Mesothelial cell of epicardium (in vitro differentiated cells): Measurements from ENCODE around the gene EFEMP2. TPM values are rescaled to one million over a fixed set of nuclear protein-coding genes. Genes with fewer than 3 reads are reported as not detected.
"Not testable (repeated sequence)": the region's sequence is repeated elsewhere in the genome, so short reads cannot be mapped to it uniquely, and the experiment has no call there.

Source experiments
- DNase-seq, 2 experiments: peaks; one replicate each; pipeline ENCODE4 v3.0.0; 2021; ENCODE audit warnings: low spot score in 2 of 2; ENCODE audit not compliant: unreplicated experiment in 2 of 2
- H3K27ac Mint-ChIP-seq: 2 replicates; pipeline ENCODE4 v1.8.0; 2021; ENCODE audit warnings: mixed read lengths
- H3K27me3 Mint-ChIP-seq: 2 replicates; pipeline ENCODE4 v1.8.0; 2021; ENCODE audit warnings: low read depth, mixed read lengths
- H3K36me3 Mint-ChIP-seq: 2 replicates; pipeline ENCODE4 v1.8.0; 2021; ENCODE audit warnings: mixed read lengths
- H3K4me1 Mint-ChIP-seq: 2 replicates; pipeline ENCODE4 v1.8.0; 2021; ENCODE audit warnings: mixed read lengths
- H3K4me3 Mint-ChIP-seq: 2 replicates; pipeline ENCODE4 v1.8.0; 2021; ENCODE audit warnings: mild to moderate bottlenecking, moderate library complexity, mixed read lengths
- H3K9me3 Mint-ChIP-seq: 2 replicates; pipeline ENCODE4 v1.8.0; 2021; ENCODE audit warnings: mixed read lengths
- total RNA-seq: library from RNA; stranded (reverse); gene quantifications from 3 replicates; pipeline ENCODE4 v1.2.1, GENCODE V29; 2021
- TF ChIP-seq, protein P1 (sequence below): fragments of 200-600 bp; sonication (generic); IDR thresholded peaks from one replicate; pipeline ENCODE4 v1.5.0; 2021; ENCODE audit warnings: antibody characterized with exemption; ENCODE audit not compliant: unreplicated experiment

Gene EFEMP2
- total RNA-seq, 1 donor from 2014 or later = 203 TPM

GRCh38 chr11:65849366-65849765 is 23.2 kb downstream of the EFEMP2 start:
- Mint-ChIP-seq H3K27ac (no peak overlapping the region), H3K4me1 (no peaks in the 10 kb centered on the region), H3K27me3 (no peaks in the 10 kb centered on the region), H3K4me3 (no peak overlapping the region), H3K36me3 (peaks cover 22% of the 10 kb centered on the region), H3K9me3 (no peaks in the 10 kb centered on the region)
- TF ChIP-seq, protein P1, sequence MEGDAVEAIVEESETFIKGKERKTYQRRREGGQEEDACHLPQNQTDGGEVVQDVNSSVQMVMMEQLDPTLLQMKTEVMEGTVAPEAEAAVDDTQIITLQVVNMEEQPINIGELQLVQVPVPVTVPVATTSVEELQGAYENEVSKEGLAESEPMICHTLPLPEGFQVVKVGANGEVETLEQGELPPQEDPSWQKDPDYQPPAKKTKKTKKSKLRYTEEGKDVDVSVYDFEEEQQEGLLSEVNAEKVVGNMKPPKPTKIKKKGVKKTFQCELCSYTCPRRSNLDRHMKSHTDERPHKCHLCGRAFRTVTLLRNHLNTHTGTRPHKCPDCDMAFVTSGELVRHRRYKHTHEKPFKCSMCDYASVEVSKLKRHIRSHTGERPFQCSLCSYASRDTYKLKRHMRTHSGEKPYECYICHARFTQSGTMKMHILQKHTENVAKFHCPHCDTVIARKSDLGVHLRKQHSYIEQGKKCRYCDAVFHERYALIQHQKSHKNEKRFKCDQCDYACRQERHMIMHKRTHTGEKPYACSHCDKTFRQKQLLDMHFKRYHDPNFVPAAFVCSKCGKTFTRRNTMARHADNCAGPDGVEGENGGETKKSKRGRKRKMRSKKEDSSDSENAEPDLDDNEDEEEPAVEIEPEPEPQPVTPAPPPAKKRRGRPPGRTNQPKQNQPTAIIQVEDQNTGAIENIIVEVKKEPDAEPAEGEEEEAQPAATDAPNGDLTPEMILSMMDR = no peak
- no peak for DNase-seq

DNA sequence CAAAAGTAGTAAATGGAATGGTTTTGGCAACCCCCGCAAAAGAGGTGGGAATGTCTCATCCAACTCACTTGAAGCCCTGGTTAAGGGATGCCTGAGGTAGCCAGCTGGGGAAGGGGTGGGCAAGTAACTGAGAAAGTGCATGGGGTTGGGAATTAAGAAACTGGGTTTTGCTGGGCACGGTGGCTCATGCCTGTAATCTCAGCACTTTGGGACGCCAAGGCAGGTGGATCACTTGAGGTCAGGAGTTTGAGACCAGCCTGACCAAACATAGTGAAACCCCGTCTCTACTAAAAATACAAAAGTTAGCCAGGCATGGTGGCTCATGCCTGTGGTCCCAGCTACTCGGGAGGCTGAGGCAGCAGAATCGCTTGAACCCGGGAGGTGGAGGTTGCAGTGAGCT is 23.9 kb downstream of the EFEMP2 start:
- not testable (repeated sequence) for H3K4me3 Mint-ChIP-seq, H3K27me3 Mint-ChIP-seq, H3K4me1 Mint-ChIP-seq, H3K27ac Mint-ChIP-seq, H3K9me3 Mint-ChIP-seq, DNase-seq
- H3K36me3 Mint-ChIP-seq = peaks cover 17% of the 10 kb centered on the region

DNA sequence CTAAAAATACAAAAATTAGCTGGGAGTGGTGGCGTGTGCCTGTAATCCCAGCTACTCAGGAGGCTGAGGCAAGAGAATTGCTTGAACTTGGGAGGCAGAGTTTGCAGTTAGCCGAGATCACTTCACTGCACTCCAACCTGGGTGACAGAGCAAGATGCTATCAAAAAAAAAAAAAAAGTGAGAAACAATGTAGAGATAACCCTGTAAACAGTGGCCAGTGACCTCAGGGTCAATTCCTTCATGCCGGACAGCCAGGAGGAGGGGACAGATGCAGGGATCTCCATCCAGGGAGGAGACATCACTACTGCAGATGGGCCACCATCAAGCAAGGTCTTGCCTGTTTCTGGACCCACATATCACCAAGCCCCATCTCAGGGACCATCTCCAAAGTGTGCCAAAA is 24.9 kb downstream of the EFEMP2 start:
- Mint-ChIP-seq H3K36me3 (peaks cover 12% of the 10 kb centered on the region), H3K4me1 (peaks cover 4% of the 10 kb centered on the region), H3K27ac (no peak overlapping the region), H3K27me3 (no peaks in the 10 kb centered on the region), H3K9me3 (no peaks in the 10 kb centered on the region), H3K4me3 (no peak overlapping the region)
- DNase-seq = no peak
- TF ChIP-seq, protein P1 = no peak

DNA sequence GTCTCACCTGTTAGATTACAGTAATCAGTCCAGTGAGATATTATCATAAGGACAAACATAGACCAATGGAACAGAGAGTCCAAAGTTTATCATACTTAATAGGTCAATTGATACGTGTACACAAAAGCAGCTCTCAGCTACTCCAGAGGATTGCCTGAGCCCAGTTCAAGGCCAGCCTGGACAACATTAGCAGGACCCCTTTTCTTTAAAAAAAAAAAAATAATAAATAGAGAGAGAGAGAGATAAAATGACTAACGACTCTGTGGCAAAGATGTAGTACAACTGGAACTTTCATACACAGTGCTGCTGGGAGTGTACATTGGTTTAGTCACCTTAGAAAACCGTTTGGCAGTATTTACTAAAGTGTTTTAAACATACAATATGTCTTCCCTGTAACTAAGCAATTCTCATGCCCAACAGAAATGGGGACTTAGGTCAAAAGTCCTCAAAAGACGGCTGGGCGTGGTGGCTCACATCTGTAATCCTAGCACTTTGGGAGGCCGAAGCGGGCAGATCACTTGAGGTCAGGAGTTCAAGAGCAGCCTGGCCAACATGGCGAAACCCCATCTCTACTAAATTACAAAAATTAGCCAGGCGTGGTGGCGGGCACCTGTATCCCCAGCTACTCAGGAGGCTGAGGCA is 28.2 kb downstream of the EFEMP2 start:
- Mint-ChIP-seq H3K36me3 (no peaks in the 10 kb centered on the region), H3K4me1 (peaks cover 4% of the 10 kb centered on the region), H3K9me3 (no peaks in the 10 kb centered on the region), H3K4me3 (no peak overlapping the region), H3K27me3 (no peaks in the 10 kb centered on the region), H3K27ac (no peak overlapping the region)
- TF ChIP-seq, protein P1 = no peak
- no peak for DNase-seq

- no peaks in the 10 kb centered on the region for H3K9me3 Mint-ChIP-seq
- no peaks in the 10 kb centered on the region for H3K36me3 Mint-ChIP-seq
- H3K27ac Mint-ChIP-seq = no peak overlapping the region
- H3K4me1 Mint-ChIP-seq = peaks cover 4% of the 10 kb centered on the region
- TF ChIP-seq, protein P1 = no peak
- no peak for DNase-seq
- no peaks in the 10 kb centered on the region for H3K27me3 Mint-ChIP-seq
- no peak overlapping the region for H3K4me3 Mint-ChIP-seq
Measured at GRCh38 chr11:65843811-65844210, 28.8 kb downstream of the EFEMP2 start.

DNA sequence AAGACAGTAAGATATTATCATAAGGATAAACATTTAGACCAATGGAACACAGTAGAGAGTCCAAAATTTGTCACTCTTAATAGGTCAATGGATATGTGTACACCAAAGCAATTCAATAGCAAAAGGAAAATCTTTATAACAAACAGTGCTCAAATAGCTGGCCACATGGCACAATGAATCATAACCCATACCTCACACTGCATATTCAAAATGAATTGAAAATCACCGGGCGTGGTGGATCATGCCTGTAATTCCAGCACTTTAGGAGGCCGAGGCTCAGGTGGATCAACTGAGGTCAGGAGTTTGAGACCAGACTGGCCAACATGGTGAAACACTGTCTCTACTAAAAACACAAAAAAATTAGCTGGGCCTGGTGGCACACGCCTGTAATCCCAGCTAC is 30.5 kb downstream of the EFEMP2 start:
- Mint-ChIP-seq H3K36me3 (no peaks in the 10 kb centered on the region), H3K27me3 (no peaks in the 10 kb centered on the region), H3K27ac (no peak overlapping the region), H3K4me1 (peaks cover 4% of the 10 kb centered on the region), H3K9me3 (no peaks in the 10 kb centered on the region), H3K4me3 (no peak overlapping the region)
- TF ChIP-seq, protein P1 = no peak
- DNase-seq = no peak
